ENCODE results near the gene IFNL1. TPM values are rescaled to one million over a fixed set of nuclear protein-coding genes. Genes with fewer than 3 reads are reported as not detected.

Gene IFNL1
- total and polyA plus RNA-seq, 2 donors (not counting 1 experiment from before 2014, with no cell fraction given): not detected

- H2AFZ ChIP-seq (ENCODE audit: insufficient read depth, low read depth, low read length, poor library complexity, severe bottlenecking): peak overlapping the region; percentile 70
- WGBS (ENCODE audit: insufficient coverage): 0% methylated on average over 5 of the region's 6 CpGs
Observed at GRCh38 chr19:39335168-39335548, 39.0 kb downstream of the IFNL1 start.

GRCh38 chr19:39336483-39336882, 40.3 kb downstream of the IFNL1 start:
- H3K36me3 ChIP-seq (replicated peaks in 1 of 2; ENCODE audit: control extremely low read depth in 1 of 2, control insufficient read depth in 1 of 2, extremely low read depth in 1 of 2, insufficient read depth in 2 of 2, low read length in 1 of 2): peaks cover 0 to 4% of the 10 kb centered on the region in 2 experiments
- peaks cover 0 to 3% (median 0%) of the 10 kb centered on the region in 3 donors for H3K9me3 ChIP-seq (ENCODE audit: control extremely low read depth in 1 of 3, control insufficient read depth in 2 of 3, insufficient read depth in 1 of 3, low read length in 2 of 3)
- peak overlapping the region; percentile 99 for H3K4me3 Mint-ChIP-seq
- TF ChIP-seq, protein P1, sequence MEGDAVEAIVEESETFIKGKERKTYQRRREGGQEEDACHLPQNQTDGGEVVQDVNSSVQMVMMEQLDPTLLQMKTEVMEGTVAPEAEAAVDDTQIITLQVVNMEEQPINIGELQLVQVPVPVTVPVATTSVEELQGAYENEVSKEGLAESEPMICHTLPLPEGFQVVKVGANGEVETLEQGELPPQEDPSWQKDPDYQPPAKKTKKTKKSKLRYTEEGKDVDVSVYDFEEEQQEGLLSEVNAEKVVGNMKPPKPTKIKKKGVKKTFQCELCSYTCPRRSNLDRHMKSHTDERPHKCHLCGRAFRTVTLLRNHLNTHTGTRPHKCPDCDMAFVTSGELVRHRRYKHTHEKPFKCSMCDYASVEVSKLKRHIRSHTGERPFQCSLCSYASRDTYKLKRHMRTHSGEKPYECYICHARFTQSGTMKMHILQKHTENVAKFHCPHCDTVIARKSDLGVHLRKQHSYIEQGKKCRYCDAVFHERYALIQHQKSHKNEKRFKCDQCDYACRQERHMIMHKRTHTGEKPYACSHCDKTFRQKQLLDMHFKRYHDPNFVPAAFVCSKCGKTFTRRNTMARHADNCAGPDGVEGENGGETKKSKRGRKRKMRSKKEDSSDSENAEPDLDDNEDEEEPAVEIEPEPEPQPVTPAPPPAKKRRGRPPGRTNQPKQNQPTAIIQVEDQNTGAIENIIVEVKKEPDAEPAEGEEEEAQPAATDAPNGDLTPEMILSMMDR (IDR thresholded peaks at IDR 0.05): no peak
- TF ChIP-seq EZH2 (IDR thresholded peaks at IDR 0.05; ENCODE audit: borderline replicate concordance, insufficient read depth, low read depth, low read length, poor library complexity, severe bottlenecking): no peak
- WGBS (ENCODE audit: insufficient coverage): no CpG with 5 or more reads among the region's 3 CpGs
- peak overlapping the region; percentile 95 for H3K4me2 ChIP-seq (replicated peaks; ENCODE audit: low read depth, low read length, poor library complexity, severe bottlenecking)
- ChIA-PET POLR2A (interaction anchor here (0.7 to 2.1 kb wide), 4 partner anchors 55 to 617 kb away, joined by 3 to 10 read pairs (median 5); partner anchors contain the start of genes MED29, PAF1, PLEKHG2 and RPS16), CTCF (interaction anchor here (0.7 to 3.9 kb wide), 4 partner anchors 9 to 217 kb away, joined by 3 to 12 read pairs (median 6); no protein-coding TSS in a partner anchor)
- H3K9me3 Mint-ChIP-seq (ENCODE audit: insufficient read depth): no peaks in the 10 kb centered on the region
- intact Hi-C loops (cut with micrococcal nuclease): no loop called here
- peak overlapping the region; percentile 84 to 88 for H3K27ac ChIP-seq (ENCODE audit: low read length in 2 of 2)
- H3K27me3 Mint-ChIP-seq: no peaks in the 10 kb centered on the region
- peak overlapping the region; percentile 99 for H3K27ac Mint-ChIP-seq
- no peak overlapping the region for H3K9ac ChIP-seq (ENCODE audit: low read length)
- H4K20me1 ChIP-seq (ENCODE audit: control insufficient read depth, insufficient read depth, low read length, poor library complexity, severe bottlenecking): peaks cover 7% of the 10 kb centered on the region
- no peak overlapping the region for H2AFZ ChIP-seq (ENCODE audit: insufficient read depth, low read depth, low read length, poor library complexity, severe bottlenecking)
- no peaks in the 10 kb centered on the region for H3K27me3 ChIP-seq (replicated peaks in 1 of 4; ENCODE audit: control extremely low read depth in 1 of 4, control insufficient read depth in 3 of 4, insufficient read depth in 4 of 4, low read length in 3 of 4)
- ATAC-seq (ENCODE audit: low read depth) (no peak), DNase-seq (no peak)
- H3K4me3 ChIP-seq (ENCODE audit: control extremely low read depth in 1 of 5, extremely low read depth in 1 of 5, insufficient read depth in 1 of 5, low read depth in 2 of 5, low read length in 4 of 5): no peak overlapping the region
- peaks cover 47 to 54% of the 10 kb centered on the region in 2 donors for H3K4me1 ChIP-seq (ENCODE audit: control insufficient read depth in 2 of 2, insufficient read depth in 2 of 2, low read length in 2 of 2)
- peaks cover 51% of the 10 kb centered on the region for H3K79me2 ChIP-seq (ENCODE audit: control insufficient read depth, insufficient read depth, low read length)
- H3K4me1 Mint-ChIP-seq: peaks cover 55% of the 10 kb centered on the region

More at GRCh38 chr19:39335168-39335548, 39.0 kb downstream of the IFNL1 start:
- H3K4me1 Mint-ChIP-seq: peaks cover 53% of the 10 kb centered on the region
- H3K36me3 ChIP-seq (replicated peaks in 1 of 2; ENCODE audit: control extremely low read depth in 1 of 2, control insufficient read depth in 1 of 2, extremely low read depth in 1 of 2, insufficient read depth in 2 of 2, low read length in 1 of 2): peaks cover under 1 to 15% of the 10 kb centered on the region in 2 experiments
- no peak for TF ChIP-seq EZH2 (IDR thresholded peaks at IDR 0.05; ENCODE audit: borderline replicate concordance, insufficient read depth, low read depth, low read length, poor library complexity, severe bottlenecking)
- TF ChIP-seq, protein P1 (IDR thresholded peaks at IDR 0.05): no peak
- H3K9me3 ChIP-seq (ENCODE audit: control extremely low read depth in 1 of 3, control insufficient read depth in 2 of 3, insufficient read depth in 1 of 3, low read length in 2 of 3): peaks cover 0 to 3% (median 0%) of the 10 kb centered on the region in 3 donors
- peak overlapping the region; percentile 84 for H3K9ac ChIP-seq (ENCODE audit: low read length)
- ChIA-PET CTCF (interaction anchor here (0.5 to 3.9 kb wide), 6 partner anchors 8 to 226 kb away, joined by 3 to 12 read pairs (median 4); no protein-coding TSS in a partner anchor), POLR2A (interaction anchor here (1.6 to 2.1 kb wide), 2 partner anchors 56 to 101 kb away, joined by 7 to 10 read pairs; partner anchors contain the start of genes MED29, PAF1 and RPS16)
- H3K4me2 ChIP-seq (replicated peaks; ENCODE audit: low read depth, low read length, poor library complexity, severe bottlenecking): peak overlapping the region; percentile 95
- intact Hi-C loops (cut with micrococcal nuclease): no loop called here
- H3K27ac Mint-ChIP-seq: peak overlapping the region; percentile 99
- no peaks in the 10 kb centered on the region for H3K9me3 Mint-ChIP-seq (ENCODE audit: insufficient read depth)
- no peaks in the 10 kb centered on the region for H3K27me3 Mint-ChIP-seq
- H3K27ac ChIP-seq (ENCODE audit: low read length in 2 of 2): peak overlapping the region; percentile 84 to 88
- H3K27me3 ChIP-seq (replicated peaks in 1 of 4; ENCODE audit: control extremely low read depth in 1 of 4, control insufficient read depth in 3 of 4, insufficient read depth in 4 of 4, low read length in 3 of 4): no peaks in the 10 kb centered on the region
- H3K4me3 Mint-ChIP-seq: peak overlapping the region; percentile 99
- peaks cover 52% of the 10 kb centered on the region for H3K79me2 ChIP-seq (ENCODE audit: control insufficient read depth, insufficient read depth, low read length)
- H3K4me3 ChIP-seq (ENCODE audit: control extremely low read depth in 1 of 5, extremely low read depth in 1 of 5, insufficient read depth in 1 of 5, low read depth in 2 of 5, low read length in 4 of 5): peak overlapping the region; percentile 39 to 98 (median 80)
- peak; percentile 4 for ATAC-seq (ENCODE audit: low read depth)
- peaks cover 38 to 43% of the 10 kb centered on the region in 2 donors for H3K4me1 ChIP-seq (ENCODE audit: control insufficient read depth in 2 of 2, insufficient read depth in 2 of 2, low read length in 2 of 2)
- peaks cover 20% of the 10 kb centered on the region for H4K20me1 ChIP-seq (ENCODE audit: control insufficient read depth, insufficient read depth, low read length, poor library complexity, severe bottlenecking)
- DNase-seq: no peak

All from B cell (primary cell).